MM.1S (cell line): ENCODE measurements around the gene TMEM131.

Source experiments
- EZH2 ChIP-seq: fragments of 300-600 bp; sonication (generic); optimal IDR thresholded peaks from 2 replicates; pipeline ENCODE3; 2017; ENCODE audit warnings: low read depth, mild to moderate bottlenecking, antibody characterized with exemption, low read length, mixed read lengths
- EZH2phosphoT487 ChIP-seq: fragments of 300-600 bp; sonication (generic); IDR thresholded peaks from 2 replicates; pipeline ENCODE4 v1.6.1; 2018; ENCODE audit warnings: antibody characterized with exemption, low read length
- TF ChIP-seq, protein P1 (sequence below): fragments of 300-600 bp; sonication (generic); IDR thresholded peaks from 2 replicates; pipeline ENCODE4 v1.5.1; 2016; ENCODE audit warnings: antibody characterized with exemption, low read length, mixed read lengths

DNA sequence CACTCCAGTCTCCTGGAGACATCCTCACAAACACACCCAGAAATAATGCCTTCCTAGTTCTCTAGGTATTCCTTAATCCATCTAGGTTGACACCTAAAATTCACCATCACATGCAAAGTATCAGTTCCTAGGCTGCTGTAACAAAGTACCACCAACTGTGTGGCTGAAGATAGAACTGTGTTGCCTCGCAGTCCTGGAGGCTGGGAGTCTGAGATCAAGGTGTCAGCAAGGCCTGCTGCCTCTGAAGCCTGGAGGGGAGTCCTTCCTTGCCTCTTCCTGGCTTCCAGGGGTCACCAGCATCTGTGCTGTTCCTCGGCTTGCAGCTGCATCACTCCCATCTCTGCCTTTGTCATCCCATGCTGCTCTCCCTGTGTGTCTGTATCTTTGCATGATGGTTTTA lies 36.3 kb upstream of the TMEM131 start:
- TF ChIP-seq, protein P1, sequence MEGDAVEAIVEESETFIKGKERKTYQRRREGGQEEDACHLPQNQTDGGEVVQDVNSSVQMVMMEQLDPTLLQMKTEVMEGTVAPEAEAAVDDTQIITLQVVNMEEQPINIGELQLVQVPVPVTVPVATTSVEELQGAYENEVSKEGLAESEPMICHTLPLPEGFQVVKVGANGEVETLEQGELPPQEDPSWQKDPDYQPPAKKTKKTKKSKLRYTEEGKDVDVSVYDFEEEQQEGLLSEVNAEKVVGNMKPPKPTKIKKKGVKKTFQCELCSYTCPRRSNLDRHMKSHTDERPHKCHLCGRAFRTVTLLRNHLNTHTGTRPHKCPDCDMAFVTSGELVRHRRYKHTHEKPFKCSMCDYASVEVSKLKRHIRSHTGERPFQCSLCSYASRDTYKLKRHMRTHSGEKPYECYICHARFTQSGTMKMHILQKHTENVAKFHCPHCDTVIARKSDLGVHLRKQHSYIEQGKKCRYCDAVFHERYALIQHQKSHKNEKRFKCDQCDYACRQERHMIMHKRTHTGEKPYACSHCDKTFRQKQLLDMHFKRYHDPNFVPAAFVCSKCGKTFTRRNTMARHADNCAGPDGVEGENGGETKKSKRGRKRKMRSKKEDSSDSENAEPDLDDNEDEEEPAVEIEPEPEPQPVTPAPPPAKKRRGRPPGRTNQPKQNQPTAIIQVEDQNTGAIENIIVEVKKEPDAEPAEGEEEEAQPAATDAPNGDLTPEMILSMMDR = no peak
- TF ChIP-seq EZH2 (no peak), EZH2phosphoT487 (no peak)
